Mononuclear cell (primary cell): Measurements from ENCODE around the gene GMNN. TPM values are rescaled to one million over a fixed set of nuclear protein-coding genes. Genes with fewer than 3 reads are reported as not detected.

Source experiments
- H3K27me3 ChIP-seq: 2 replicates; pipeline ENCODE4 v1.6.0; 2011; ENCODE audit warnings: low read length, control low read depth; ENCODE audit not compliant: insufficient read depth
- H3K4me1 ChIP-seq: 2 replicates; pipeline ENCODE4 v1.5.1; 2011; ENCODE audit warnings: mild to moderate bottlenecking, low read length, control low read depth; ENCODE audit not compliant: insufficient read depth
- H3K4me3 ChIP-seq: 2 replicates; pipeline ENCODE4 v1.5.1; 2011; ENCODE audit warnings: mild to moderate bottlenecking, low read length, moderate library complexity
- H3K9me3 ChIP-seq: 2 replicates; pipeline ENCODE4 v1.5.1; 2011; ENCODE audit warnings: low read depth, mild to moderate bottlenecking, control low read depth, low read length
- total RNA-seq: library from RNA; depleted of rRNA; stranded (reverse); fragments of >200 nt; gene quantifications from one replicate; pipeline ENCODE4 v1.2.3, GENCODE V29; 2012

The GMNN gene
- total RNA-seq, 1 donor, result 8.2 TPM

- no peaks in the 10 kb centered on the region for H3K9me3 ChIP-seq
- H3K4me1 ChIP-seq, result peaks cover 4% of the 10 kb centered on the region
- H3K27me3 ChIP-seq, result no peaks in the 10 kb centered on the region
- H3K4me3 ChIP-seq, result no peak overlapping the region
Measured at GRCh38 chr6:24821860-24822444, 47.2 kb downstream of the GMNN start.

GRCh38 chr6:24822696-24823095, 48.0 kb downstream of the GMNN start:
- Histone ChIP-seq H3K4me1 (peaks cover 4% of the 10 kb centered on the region), H3K27me3 (no peaks in the 10 kb centered on the region), H3K9me3 (no peaks in the 10 kb centered on the region), H3K4me3 (no peak overlapping the region)

GRCh38 chr6:24823185-24823584, 48.4 kb downstream of the GMNN start:
- H3K9me3 ChIP-seq, result no peaks in the 10 kb centered on the region
- peaks cover 4% of the 10 kb centered on the region for H3K4me1 ChIP-seq
- no peak overlapping the region for H3K4me3 ChIP-seq
- no peaks in the 10 kb centered on the region for H3K27me3 ChIP-seq

GRCh38 chr6:24824142-24824938, 49.6 kb downstream of the GMNN start:
- Histone ChIP-seq H3K4me1 (peaks cover 4% of the 10 kb centered on the region), H3K4me3 (no peak overlapping the region), H3K9me3 (no peaks in the 10 kb centered on the region), H3K27me3 (no peaks in the 10 kb centered on the region)

GRCh38 chr6:24825130-24825630, 50.4 kb downstream of the GMNN start:
- Histone ChIP-seq H3K9me3 (no peaks in the 10 kb centered on the region), H3K27me3 (no peaks in the 10 kb centered on the region), H3K4me1 (peaks cover 4% of the 10 kb centered on the region), H3K4me3 (no peak overlapping the region)

- no peaks in the 10 kb centered on the region for H3K4me1 ChIP-seq
- H3K4me3 ChIP-seq, result no peak overlapping the region
- no peaks in the 10 kb centered on the region for H3K9me3 ChIP-seq
- H3K27me3 ChIP-seq, result no peaks in the 10 kb centered on the region
Measured at GRCh38 chr6:24827162-24827561, 52.4 kb downstream of the GMNN start.

- Histone ChIP-seq H3K4me3 (no peak overlapping the region), H3K4me1 (no peaks in the 10 kb centered on the region), H3K27me3 (no peaks in the 10 kb centered on the region), H3K9me3 (no peaks in the 10 kb centered on the region)
Measured at GRCh38 chr6:24827970-24828369, 53.2 kb downstream of the GMNN start.

GRCh38 chr6:24829657-24830056, 54.9 kb downstream of the GMNN start:
- Histone ChIP-seq H3K4me3 (no peak overlapping the region), H3K4me1 (no peaks in the 10 kb centered on the region), H3K27me3 (no peaks in the 10 kb centered on the region), H3K9me3 (no peaks in the 10 kb centered on the region)

GRCh38 chr6:24831771-24832716, 57.3 kb downstream of the GMNN start:
- Histone ChIP-seq H3K4me1 (no peaks in the 10 kb centered on the region), H3K27me3 (no peaks in the 10 kb centered on the region), H3K4me3 (no peak overlapping the region), H3K9me3 (no peaks in the 10 kb centered on the region)

GRCh38 chr6:24832794-24833193, 58.1 kb downstream of the GMNN start:
- no peaks in the 10 kb centered on the region for H3K9me3 ChIP-seq
- H3K27me3 ChIP-seq, result no peaks in the 10 kb centered on the region
- no peak overlapping the region for H3K4me3 ChIP-seq
- H3K4me1 ChIP-seq, result no peaks in the 10 kb centered on the region

- Histone ChIP-seq H3K4me1 (no peaks in the 10 kb centered on the region), H3K9me3 (no peaks in the 10 kb centered on the region), H3K4me3 (no peak overlapping the region), H3K27me3 (no peaks in the 10 kb centered on the region)
Measured at GRCh38 chr6:24833711-24834386, 59.1 kb downstream of the GMNN start.

Other genes with a start within 250 kb of the GMNN start
- gene KIAA0319, start 128.7 kb upstream of the GMNN start, total RNA-seq, result 0.10 TPM
- gene TDP2, start 108.0 kb upstream of the GMNN start, total RNA-seq, result 24.8 TPM
- 0.31 TPM for gene ACOT13, start 107.9 kb upstream of the GMNN start, total RNA-seq
- gene C6orf62, start 55.8 kb upstream of the GMNN start, total RNA-seq, result 81.6 TPM
- not detected for gene ARMH2, start 24.0 kb downstream of the GMNN start, total RNA-seq
- gene RIPOR2, start 161.0 kb downstream of the GMNN start, total RNA-seq, result 128 TPM